GM18499 (cell line): Measurements from ENCODE around the gene CNTN1.

Experiments
- ATAC-seq: cut with Tn5 transposase; IDR thresholded peaks from one replicate; pipeline ENCODE4 v1.9.1; 2021; ENCODE audit warnings: moderate number of reproducible peaks; ENCODE audit not compliant: insufficient read depth, unreplicated experiment

CNTN1 gene

GRCh38 chr12:40760821-40761220 is 68.6 kb downstream of the CNTN1 start:
- ATAC-seq: no peak

- ATAC-seq: no peak
Observed at GRCh38 chr12:40762072-40762471, 69.8 kb downstream of the CNTN1 start.

- ATAC-seq: no peak
Observed at GRCh38 chr12:40768125-40768864, 76.1 kb downstream of the CNTN1 start.

- peak; percentile 53 for ATAC-seq
Observed at GRCh38 chr12:40769846-40770245, 77.6 kb downstream of the CNTN1 start.

- no peak for ATAC-seq
Observed at GRCh38 chr12:40770781-40771180, 78.5 kb downstream of the CNTN1 start.

GRCh38 chr12:40775661-40776060 is 83.4 kb downstream of the CNTN1 start:
- no peak for ATAC-seq

GRCh38 chr12:40784102-40784501 is 91.9 kb downstream of the CNTN1 start:
- ATAC-seq: no peak

- no peak for ATAC-seq
Observed at GRCh38 chr12:40788276-40788675, 96.0 kb downstream of the CNTN1 start.

- ATAC-seq: no peak
Observed at GRCh38 chr12:40792792-40793386, 100.7 kb downstream of the CNTN1 start.

- no peak for ATAC-seq
Observed at GRCh38 chr12:40793471-40793870, 101.2 kb downstream of the CNTN1 start.

GRCh38 chr12:40794087-40794486 is 101.8 kb downstream of the CNTN1 start:
- ATAC-seq: no peak

- no peak for ATAC-seq
Observed at GRCh38 chr12:40801082-40801481, 108.8 kb downstream of the CNTN1 start.

- no peak for ATAC-seq
Observed at GRCh38 chr12:40801861-40802260, 109.6 kb downstream of the CNTN1 start.

- no peak for ATAC-seq
Observed at GRCh38 chr12:40802656-40803055, 110.4 kb downstream of the CNTN1 start.

GRCh38 chr12:40819436-40820108 is 127.3 kb downstream of the CNTN1 start:
- no peak for ATAC-seq

- ATAC-seq: no peak
Observed at GRCh38 chr12:40820794-40821484, 128.7 kb downstream of the CNTN1 start.

GRCh38 chr12:40825156-40825555 is 132.9 kb downstream of the CNTN1 start:
- no peak for ATAC-seq

GRCh38 chr12:40827683-40828592 is 135.7 kb downstream of the CNTN1 start:
- ATAC-seq: no peak

GRCh38 chr12:40828593-40828990 is 136.4 kb downstream of the CNTN1 start:
- ATAC-seq: no peak

GRCh38 chr12:40829738-40830144 is 137.5 kb downstream of the CNTN1 start:
- ATAC-seq: no peak
